Prostate gland (tissue), 2 donors: ENCODE results near the gene PPARA. TPM values are rescaled to one million over a fixed set of nuclear protein-coding genes. Genes with fewer than 3 reads are reported as not detected.

Experiments
- DNase-seq: peaks from one replicate; pipeline ENCODE4 v3.0.0-alpha.2; 2019; ENCODE audit warnings: low spot score
- H3K27ac ChIP-seq, 2 donors: fragments of 200-600 bp; sonication (generic); 2 replicates each; pipeline ENCODE4 v1.5.1; 2017 to 2019
- H3K27me3 ChIP-seq: fragments of 200-600 bp; sonication (generic); replicated peaks from 2 replicates; pipeline ENCODE4 v1.5.1; 2019; ENCODE audit not compliant: insufficient read depth
- H3K36me3 ChIP-seq, 2 donors: fragments of 200-600 bp; sonication (generic); 1 replicate in 1 of 2; 2 replicates in 1 of 2; pipeline versions ENCODE4 v1.5.1 to v1.8.1; 2017 to 2019
- H3K4me1 ChIP-seq: fragments of 200-600 bp; sonication (generic); replicated peaks from 2 replicates; pipeline ENCODE4 v1.5.1; 2019
- H3K4me3 ChIP-seq, 2 donors: fragments of 200-600 bp; sonication (generic); 2 replicates each; pipeline ENCODE4 v1.5.1; 2017 to 2019
- H3K9me3 ChIP-seq: fragments of 200-600 bp; sonication (generic); 2 replicates; pipeline ENCODE4 v1.5.1; 2017
- CTCF ChIP-seq, 4 experiments: fragments of 200-600 bp in 2 of 4; fragments of 450-650 bp in 2 of 4; sonication (generic) in 2 of 4; IDR thresholded peaks; 1 replicate in 3 of 4; 2 replicates in 1 of 4; pipeline ENCODE4 v1.5.1; 2016 to 2019; ENCODE audit warnings: antibody characterized with exemption in 4 of 4, mild to moderate bottlenecking in 2 of 4, moderate library complexity in 2 of 4
- POLR2A ChIP-seq: fragments of 450-650 bp; IDR thresholded peaks from one replicate; pipeline ENCODE4 v1.6.1; 2016; ENCODE audit warnings: antibody characterized with exemption, mild to moderate bottlenecking
- POLR2AphosphoS5 ChIP-seq: sonication (generic); formaldehyde crosslinking; IDR thresholded peaks from one replicate; pipeline ENCODE4 v1.6.1; 2017; ENCODE audit warnings: antibody characterized with exemption
- WGBS: methylation state at CpG from one replicate; pipeline ENCODE4 v1.1.5; 2018; 5-methylcytosine and 5-hydroxymethylcytosine counted together
- intact Hi-C: fragments of 100-400 bp; cut with DNase I; formaldehyde crosslinking; loops from one replicate; pipeline ENCODE4 v1.14.2; 2022
- total RNA-seq, 2 donors: library from RNA; depleted of rRNA; stranded (reverse); fragments of >200 nt; gene quantifications; one replicate each; pipeline ENCODE4 v1.1.0, GENCODE V29; 2016

The PPARA gene
- total RNA-seq, 2 donors from 2014 or later, result 21.2 to 27.3 TPM

DNA sequence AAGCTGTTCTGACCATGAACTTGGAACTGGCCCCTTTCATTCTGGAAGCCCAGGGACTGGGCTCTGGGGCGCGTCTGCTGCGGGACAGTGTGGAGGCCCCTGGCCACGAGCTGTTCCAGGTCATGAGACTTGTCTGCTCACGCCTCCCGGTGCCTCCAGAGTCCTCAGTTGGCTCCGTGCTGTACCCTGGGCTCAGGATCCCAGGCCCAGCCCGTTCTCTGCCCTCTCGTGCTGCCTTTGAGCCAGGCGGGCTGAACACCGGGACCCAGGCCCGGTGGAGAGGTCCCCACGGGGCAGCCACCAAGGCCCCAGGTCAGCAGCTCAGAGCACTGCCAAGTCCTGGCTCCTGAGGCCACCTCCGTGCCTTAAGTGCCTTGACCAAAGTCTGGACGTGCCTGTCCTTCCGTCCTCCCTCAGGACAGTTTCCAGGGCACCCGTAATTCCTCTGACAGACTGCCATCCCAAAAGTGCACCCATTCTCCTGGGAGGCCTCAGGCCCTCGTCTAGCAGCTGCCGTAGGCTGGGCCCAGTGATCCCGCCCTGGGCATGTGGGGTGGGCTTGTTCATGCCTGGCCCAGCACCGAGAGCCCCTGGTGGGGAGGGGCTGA is 36.3 kb upstream of the PPARA start:
- Histone ChIP-seq H3K9me3 (no peaks in the 10 kb centered on the region), H3K27me3 (no peaks in the 10 kb centered on the region), H3K4me1 (peaks cover 8% of the 10 kb centered on the region), H3K27ac (peak overlapping the region; percentile 78 to 89), H3K36me3 (peaks cover 9 to 23% of the 10 kb centered on the region in 2 donors), H3K4me3 (no peak overlapping the region)
- intact Hi-C loops, result loop anchor here (5.0 kb wide), 1 partner anchor 37 kb away; no protein-coding TSS in a partner anchor
- TF ChIP-seq POLR2AphosphoS5 (no peak), CTCF (IDR thresholded peaks at IDR 0.05) (no peak), POLR2A (no peak)
- DNase-seq, result no peak
- 42% methylated on average over 21 of the region's 21 CpGs for WGBS

DNA sequence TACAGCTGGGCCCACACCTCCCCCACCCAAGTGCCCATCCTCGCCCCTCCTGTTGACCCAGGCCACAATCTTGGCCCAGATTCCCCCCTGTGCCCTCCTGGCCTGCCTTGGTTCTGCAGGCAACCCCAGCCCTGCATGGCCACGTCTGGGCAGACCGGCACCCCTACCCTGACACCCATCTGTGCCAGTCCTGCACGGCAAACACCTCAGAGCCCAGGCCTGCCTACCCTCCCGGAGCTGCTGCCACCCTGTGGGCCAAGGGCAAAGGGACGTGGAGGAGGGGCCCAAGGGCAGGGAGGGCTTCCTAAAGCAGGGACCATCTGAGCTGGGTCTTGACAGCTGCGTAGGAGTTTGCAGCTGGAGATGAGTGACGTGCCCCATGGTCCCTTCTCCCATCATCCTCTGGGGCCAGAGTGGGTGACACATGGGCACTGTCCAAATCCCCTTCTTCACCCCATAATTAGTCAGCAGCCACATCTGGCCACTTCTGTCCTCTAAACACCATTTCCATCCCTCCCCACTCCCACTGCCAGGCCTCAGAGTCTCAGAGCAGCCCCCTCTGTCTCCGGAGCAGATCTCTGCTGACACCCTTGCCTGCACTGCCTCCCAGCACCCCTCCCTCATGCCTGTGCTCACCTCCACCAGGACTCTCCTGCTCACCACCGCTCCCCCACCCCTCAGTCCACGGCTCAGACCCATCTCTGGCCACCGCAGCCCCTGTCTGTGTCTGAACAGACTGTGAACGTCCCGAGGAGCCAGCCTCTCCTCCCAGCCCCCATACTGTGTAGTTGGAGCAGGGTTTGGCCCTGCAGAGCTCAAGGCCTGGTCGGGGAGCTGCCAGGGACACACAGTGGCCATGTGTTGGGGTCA is 35.6 kb upstream of the PPARA start:
- peak overlapping the region; percentile 78 to 89 for H3K27ac ChIP-seq
- no peaks in the 10 kb centered on the region for H3K9me3 ChIP-seq
- no peak for TF ChIP-seq POLR2AphosphoS5
- no peak for TF ChIP-seq POLR2A
- peak in 1 of 4 experiments; percentile 14 for TF ChIP-seq CTCF (IDR thresholded peaks at IDR 0.05)
- H3K36me3 ChIP-seq, result peaks cover 6 to 22% of the 10 kb centered on the region in 2 donors
- H3K4me3 ChIP-seq, result no peak overlapping the region
- H3K4me1 ChIP-seq, result peaks cover 7% of the 10 kb centered on the region
- H3K27me3 ChIP-seq, result no peaks in the 10 kb centered on the region
- no peak for DNase-seq
- WGBS, result 39% methylated on average over 15 of the region's 15 CpGs
- intact Hi-C loops, result loop anchor here (5.0 kb wide), 1 partner anchor 37 kb away; no protein-coding TSS in a partner anchor

DNA sequence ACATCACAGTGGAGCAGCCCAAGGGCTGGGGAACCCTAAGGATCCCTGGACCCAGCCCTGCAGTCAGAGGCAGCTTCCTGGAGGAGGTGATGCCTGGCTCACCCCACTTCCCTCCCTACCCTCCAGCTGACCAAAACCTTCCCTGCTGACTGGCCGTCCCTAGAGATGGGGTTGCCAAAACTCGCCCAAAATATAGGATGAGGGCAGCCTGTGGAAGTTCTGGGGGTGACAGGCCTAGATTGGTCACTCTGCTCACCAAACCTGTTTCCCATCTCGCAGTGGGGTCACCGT is 35.0 kb upstream of the PPARA start:
- 64% methylated on average over 4 of the region's 4 CpGs for WGBS
- peaks cover 9% of the 10 kb centered on the region for H3K4me1 ChIP-seq
- TF ChIP-seq CTCF (IDR thresholded peaks at IDR 0.05) (no peak), POLR2A (no peak), POLR2AphosphoS5 (no peak)
- H3K9me3 ChIP-seq, result no peaks in the 10 kb centered on the region
- H3K27me3 ChIP-seq, result no peaks in the 10 kb centered on the region
- no peak for DNase-seq
- no peak overlapping the region for H3K4me3 ChIP-seq
- peak overlapping the region; percentile 78 to 89 for H3K27ac ChIP-seq
- H3K36me3 ChIP-seq, result peaks cover 3 to 16% of the 10 kb centered on the region in 2 donors
- intact Hi-C loops, result no loop called here

DNA sequence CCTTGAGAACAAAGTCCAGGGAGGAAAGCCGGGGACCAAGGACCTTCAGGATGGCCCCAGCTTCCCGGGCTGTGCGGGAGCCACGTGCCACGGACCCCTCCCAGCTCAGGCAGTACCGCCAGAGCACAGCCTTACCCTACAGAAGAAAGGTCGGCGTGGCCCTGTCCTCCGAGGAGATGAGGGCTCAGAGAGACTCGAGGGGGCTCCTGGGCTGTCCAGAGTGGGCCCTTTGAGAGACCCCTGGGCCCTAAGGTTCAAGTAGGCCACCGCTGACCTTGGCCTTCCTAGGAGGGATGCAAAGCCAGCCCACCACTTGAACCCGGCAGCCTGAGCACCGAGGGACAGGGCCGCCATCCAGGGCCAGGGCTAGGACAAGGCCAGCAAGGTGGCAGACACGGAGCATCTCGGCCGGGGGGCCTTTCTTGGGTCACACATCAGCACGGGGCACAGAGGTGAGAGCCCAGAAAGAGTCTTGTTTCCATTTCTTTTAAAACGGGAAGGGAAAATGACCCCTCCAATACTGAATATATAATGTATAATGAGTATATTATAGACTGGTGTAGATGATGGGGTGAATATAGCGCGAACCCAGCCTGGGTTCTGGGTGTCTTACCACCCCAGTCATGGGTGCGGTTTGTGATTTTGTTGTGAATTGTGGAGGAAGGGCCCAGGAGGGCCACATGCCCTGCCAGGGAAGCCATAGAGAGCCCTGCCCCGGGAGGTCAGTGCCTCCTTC is 34.4 kb upstream of the PPARA start:
- Histone ChIP-seq H3K27me3 (no peaks in the 10 kb centered on the region), H3K9me3 (no peaks in the 10 kb centered on the region), H3K27ac (peak overlapping the region; percentile 78 to 89), H3K36me3 (peaks cover 3 to 11% of the 10 kb centered on the region in 2 donors), H3K4me1 (peaks cover 11% of the 10 kb centered on the region), H3K4me3 (no peak overlapping the region)
- no peak for DNase-seq
- TF ChIP-seq POLR2AphosphoS5 (no peak), CTCF (IDR thresholded peaks at IDR 0.05) (no peak), POLR2A (no peak)
- intact Hi-C loops, result loop anchor here (1.0 to 2.0 kb wide), 2 partner anchors 110 to 119 kb away; no protein-coding TSS in a partner anchor
- WGBS, result 44% methylated on average over 23 of the region's 23 CpGs
